ENCODE measurements around the gene CRYBG3.
"Not testable (repeated sequence)": the region's sequence is repeated elsewhere in the genome, so short reads cannot be mapped to it uniquely, and the experiment has no call there.

Gene CRYBG3

DNA sequence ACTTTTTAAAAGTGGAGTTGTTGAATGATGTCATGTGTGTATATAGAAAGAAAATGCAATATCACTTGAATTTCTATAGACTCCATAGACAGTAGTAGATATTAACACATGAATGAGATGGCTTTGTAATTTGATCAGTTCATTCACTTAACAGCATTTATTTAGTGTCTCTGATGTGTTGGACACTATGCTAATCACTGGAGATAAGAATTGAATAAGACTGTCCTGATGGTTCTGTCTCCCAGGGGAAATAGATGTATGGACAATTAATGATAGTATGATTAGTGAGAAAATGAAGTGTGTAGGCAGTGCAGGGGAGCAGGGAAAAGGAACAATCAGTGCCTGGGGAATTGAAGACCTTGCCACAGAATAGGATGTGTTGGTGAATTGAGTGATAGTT lies 77.5 kb downstream of the CRYBG3 start:
- Histone ChIP-seq H3K4me1 (ENCODE audit: control insufficient read depth in 1 of 2, insufficient read depth in 2 of 2, low read length in 2 of 2) (no peaks in the 10 kb centered on the region), H2BK120ac (ENCODE audit: insufficient read depth, low read length, poor library complexity) (no peak overlapping the region), H3K27ac (ENCODE audit: low read depth, low read length) (no peak overlapping the region), H4K12ac (ENCODE audit: low read depth, low read length) (no peak overlapping the region), H3K27me3 (ENCODE audit: insufficient read depth, low read length) (no peaks in the 10 kb centered on the region), H3K9ac (ENCODE audit: low read length) (no peak overlapping the region), H3K23ac (ENCODE audit: low read length) (no peak overlapping the region), H4K8ac (ENCODE audit: low read depth, low read length) (no peak overlapping the region), H3K18ac (ENCODE audit: low read length) (no peak overlapping the region), H2BK5ac (ENCODE audit: low read depth, low read length, poor library complexity) (no peak overlapping the region), H3K4me2 (ENCODE audit: low read length) (no peak overlapping the region), H2AK5ac (ENCODE audit: low read length) (no peak overlapping the region), H3K4ac (ENCODE audit: low read depth, low read length) (no peak overlapping the region), H3K14ac (ENCODE audit: low read length) (no peak overlapping the region), H3K79me1 (ENCODE audit: low read length) (no peaks in the 10 kb centered on the region), H2BK12ac (ENCODE audit: low read length) (no peak overlapping the region), H2AFZ (ENCODE audit: insufficient read depth, low read length, poor library complexity) (no peak overlapping the region), H4K91ac (ENCODE audit: low read depth, low read length) (no peak overlapping the region), H3K4me3 (ENCODE audit: low read depth, low read length) (no peak overlapping the region), H3K79me2 (ENCODE audit: control insufficient read depth, insufficient read depth, low read length, poor library complexity) (no peaks in the 10 kb centered on the region), H3K36me3 (ENCODE audit: control insufficient read depth in 1 of 2, insufficient read depth in 2 of 2, low read length in 2 of 2) (no peaks in the 10 kb centered on the region), H3K9me3 (ENCODE audit: insufficient read depth, low read depth, low read length) (no peaks in the 10 kb centered on the region)
- no peak for DNase-seq

DNA sequence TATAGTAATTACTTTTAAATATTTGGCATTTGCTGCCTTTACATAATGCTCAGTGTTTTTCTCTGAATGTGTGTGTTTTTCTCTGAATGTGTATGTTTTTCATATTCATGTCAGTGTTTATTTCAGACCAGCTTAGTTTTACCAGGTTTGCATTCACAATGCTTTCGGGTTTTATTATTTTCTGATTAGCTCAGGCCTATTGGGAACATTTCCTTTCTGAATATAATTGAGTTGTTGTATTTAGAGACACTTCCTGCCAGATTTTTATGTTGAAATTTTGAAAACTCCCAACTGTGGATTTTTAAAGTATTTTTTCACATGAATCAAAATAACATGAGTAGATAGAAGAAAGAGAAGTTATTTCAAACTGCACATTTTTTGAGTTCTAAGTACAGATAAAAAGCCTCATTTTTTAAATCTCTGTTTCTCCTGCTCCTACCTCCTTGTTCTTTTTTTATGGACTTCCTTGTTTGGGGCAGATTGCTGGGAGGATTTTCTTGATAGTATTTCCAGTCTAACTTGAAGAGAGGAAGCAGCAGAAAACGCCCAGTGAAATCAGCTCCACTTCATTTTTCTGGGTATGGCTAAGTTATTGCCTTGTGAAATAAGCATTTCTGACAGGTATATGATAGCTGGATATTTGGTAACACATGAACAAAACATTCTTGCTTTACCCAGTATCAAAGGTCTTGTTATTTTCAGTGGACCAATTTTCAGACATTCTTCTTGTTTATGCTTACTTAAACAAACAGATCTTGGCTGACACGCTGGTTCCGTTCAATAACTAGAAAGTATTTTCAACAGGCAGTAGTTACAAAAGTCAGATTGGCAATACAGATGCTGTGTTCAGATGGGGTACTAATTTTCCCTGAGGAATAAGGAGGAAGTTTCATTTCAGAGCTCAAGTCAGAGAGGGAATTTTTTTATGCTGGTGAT lies 79.8 kb downstream of the CRYBG3 start:
- H2AK5ac ChIP-seq (ENCODE audit: low read length): no peak overlapping the region
- no peak overlapping the region for H3K14ac ChIP-seq (ENCODE audit: low read length)
- H3K36me3 ChIP-seq (ENCODE audit: control insufficient read depth in 1 of 2, insufficient read depth in 2 of 2, low read length in 2 of 2): no peaks in the 10 kb centered on the region
- H4K12ac ChIP-seq (ENCODE audit: low read depth, low read length): no peak overlapping the region
- H3K9ac ChIP-seq (ENCODE audit: low read length): no peak overlapping the region
- H3K79me1 ChIP-seq (ENCODE audit: low read length): no peaks in the 10 kb centered on the region
- no CpG with 5 or more reads among the region's 4 CpGs for WGBS (ENCODE audit: extremely low coverage, insufficient coverage, insufficient read length)
- H3K27ac ChIP-seq (ENCODE audit: low read depth, low read length): no peak overlapping the region
- no peak overlapping the region for H2AFZ ChIP-seq (ENCODE audit: insufficient read depth, low read length, poor library complexity)
- H3K4me1 ChIP-seq (ENCODE audit: control insufficient read depth in 1 of 2, insufficient read depth in 2 of 2, low read length in 2 of 2): no peaks in the 10 kb centered on the region
- no peak overlapping the region for H3K4me3 ChIP-seq (ENCODE audit: low read depth, low read length)
- H2BK12ac ChIP-seq (ENCODE audit: low read length): no peak overlapping the region
- no peak overlapping the region for H3K23ac ChIP-seq (ENCODE audit: low read length)
- no peak overlapping the region for H2BK120ac ChIP-seq (ENCODE audit: insufficient read depth, low read length, poor library complexity)
- no peak overlapping the region for H2BK5ac ChIP-seq (ENCODE audit: low read depth, low read length, poor library complexity)
- H3K9me3 ChIP-seq (ENCODE audit: insufficient read depth, low read depth, low read length): no peaks in the 10 kb centered on the region
- H3K4me2 ChIP-seq (ENCODE audit: low read length): no peak overlapping the region
- peak in 1 of 2 donors; percentile 60 for DNase-seq
- no peak overlapping the region for H3K18ac ChIP-seq (ENCODE audit: low read length)
- H4K91ac ChIP-seq (ENCODE audit: low read depth, low read length): no peak overlapping the region
- H4K8ac ChIP-seq (ENCODE audit: low read depth, low read length): no peak overlapping the region
- no peaks in the 10 kb centered on the region for H3K27me3 ChIP-seq (ENCODE audit: insufficient read depth, low read length)
- H3K4ac ChIP-seq (ENCODE audit: low read depth, low read length): no peak overlapping the region
- H3K79me2 ChIP-seq (ENCODE audit: control insufficient read depth, insufficient read depth, low read length, poor library complexity): no peaks in the 10 kb centered on the region

GRCh38 chr3:97909830-97910229 lies 88.0 kb downstream of the CRYBG3 start:
- not testable (repeated sequence) for H3K23ac ChIP-seq (ENCODE audit: low read length); H3K4ac ChIP-seq (ENCODE audit: low read depth, low read length); H3K79me1 ChIP-seq (ENCODE audit: low read length); H3K9ac ChIP-seq (ENCODE audit: low read length); H3K27ac ChIP-seq (ENCODE audit: low read depth, low read length); DNase-seq; H4K12ac ChIP-seq (ENCODE audit: low read depth, low read length); H3K27me3 ChIP-seq (ENCODE audit: insufficient read depth, low read length); H2AK5ac ChIP-seq (ENCODE audit: low read length); H3K9me3 ChIP-seq (ENCODE audit: insufficient read depth, low read depth, low read length); H2BK120ac ChIP-seq (ENCODE audit: insufficient read depth, low read length, poor library complexity); H2BK5ac ChIP-seq (ENCODE audit: low read depth, low read length, poor library complexity); H4K8ac ChIP-seq (ENCODE audit: low read depth, low read length); H3K79me2 ChIP-seq (ENCODE audit: control insufficient read depth, insufficient read depth, low read length, poor library complexity); H2AFZ ChIP-seq (ENCODE audit: insufficient read depth, low read length, poor library complexity); H3K36me3 ChIP-seq (ENCODE audit: control insufficient read depth in 1 of 2, insufficient read depth in 2 of 2, low read length in 2 of 2); H3K18ac ChIP-seq (ENCODE audit: low read length); H4K91ac ChIP-seq (ENCODE audit: low read depth, low read length); H2BK12ac ChIP-seq (ENCODE audit: low read length); H3K4me2 ChIP-seq (ENCODE audit: low read length); H3K4me1 ChIP-seq (ENCODE audit: control insufficient read depth in 1 of 2, insufficient read depth in 2 of 2, low read length in 2 of 2); H3K4me3 ChIP-seq (ENCODE audit: low read depth, low read length); H3K14ac ChIP-seq (ENCODE audit: low read length)
- WGBS (ENCODE audit: extremely low coverage, insufficient coverage, insufficient read length): no CpG with 5 or more reads among the region's 3 CpGs

GRCh38 chr3:97910236-97910831 lies 88.5 kb downstream of the CRYBG3 start:
- no CpG with 5 or more reads among the region's 24 CpGs for WGBS (ENCODE audit: extremely low coverage, insufficient coverage, insufficient read length)
- H2BK5ac ChIP-seq (ENCODE audit: low read depth, low read length, poor library complexity); H3K4me2 ChIP-seq (ENCODE audit: low read length); H4K8ac ChIP-seq (ENCODE audit: low read depth, low read length); H3K14ac ChIP-seq (ENCODE audit: low read length); H3K4me1 ChIP-seq (ENCODE audit: control insufficient read depth in 1 of 2, insufficient read depth in 2 of 2, low read length in 2 of 2); DNase-seq; H2BK12ac ChIP-seq (ENCODE audit: low read length); H3K79me1 ChIP-seq (ENCODE audit: low read length); H2BK120ac ChIP-seq (ENCODE audit: insufficient read depth, low read length, poor library complexity); H4K12ac ChIP-seq (ENCODE audit: low read depth, low read length); H3K36me3 ChIP-seq (ENCODE audit: control insufficient read depth in 1 of 2, insufficient read depth in 2 of 2, low read length in 2 of 2); H3K4ac ChIP-seq (ENCODE audit: low read depth, low read length); H3K9me3 ChIP-seq (ENCODE audit: insufficient read depth, low read depth, low read length); H4K91ac ChIP-seq (ENCODE audit: low read depth, low read length); H3K9ac ChIP-seq (ENCODE audit: low read length); H3K27me3 ChIP-seq (ENCODE audit: insufficient read depth, low read length); H3K79me2 ChIP-seq (ENCODE audit: control insufficient read depth, insufficient read depth, low read length, poor library complexity); H3K18ac ChIP-seq (ENCODE audit: low read length); H3K4me3 ChIP-seq (ENCODE audit: low read depth, low read length); H3K27ac ChIP-seq (ENCODE audit: low read depth, low read length); H3K23ac ChIP-seq (ENCODE audit: low read length); H2AK5ac ChIP-seq (ENCODE audit: low read length): not testable (repeated sequence)
- peak overlapping the region; percentile 10 for H2AFZ ChIP-seq (ENCODE audit: insufficient read depth, low read length, poor library complexity)

Measured in trophoblast cell (in vitro differentiated cells and primary cell).